Measurements from ENCODE around the gene RSAD2. TPM values are rescaled to one million over a fixed set of nuclear protein-coding genes. Genes with fewer than 3 reads are reported as not detected.

RSAD2 gene
- total and polyA plus RNA-seq, 4 donors, result 2.1 to 13.9 (median 4.8) TPM

DNA sequence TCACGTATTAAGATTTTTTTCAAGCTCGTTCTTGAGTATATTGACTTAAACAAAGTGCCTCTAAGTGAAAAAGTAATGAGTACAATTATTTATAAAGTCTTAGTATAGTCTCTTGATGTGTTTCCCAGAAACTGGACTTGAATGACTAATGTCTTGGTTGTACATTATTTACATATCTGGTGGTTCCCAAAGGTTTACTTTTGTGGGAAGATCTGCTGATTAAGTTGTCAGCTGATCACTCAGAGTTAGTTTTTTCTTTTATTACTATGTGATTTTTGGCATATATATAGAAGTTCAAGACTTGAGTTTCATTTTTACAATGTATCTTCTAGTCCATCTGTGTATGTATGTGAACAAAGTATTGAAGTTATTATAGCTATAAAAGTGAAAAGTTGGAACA is 69.1 kb downstream of the RSAD2 start:
- Histone ChIP-seq H3K36me3 (ENCODE audit: control insufficient read depth, insufficient read depth, low read length) (peaks cover 32% of the 10 kb centered on the region), H3K4me3 (ENCODE audit: low read depth, low read length) (no peak overlapping the region), H3K27me3 (ENCODE audit: control insufficient read depth, insufficient read depth, low read length) (no peaks in the 10 kb centered on the region), H3K9me3 (ENCODE audit: control insufficient read depth, insufficient read depth, low read length) (no peaks in the 10 kb centered on the region), H3K4me1 (ENCODE audit: control insufficient read depth, insufficient read depth, low read length) (no peaks in the 10 kb centered on the region), H3K27ac (ENCODE audit: low read depth, low read length) (no peak overlapping the region)
- DNase-seq (ENCODE audit: low read depth in 4 of 6, low spot score in 6 of 6), result no peak
- no CpG with 5 or more reads among the region's 2 CpGs for WGBS (ENCODE audit: insufficient coverage)

Other genes starting within 250 kb of the RSAD2 start
- 10 to 100 TPM in 1 of 2 donors, 1 to 10 TPM in 1; 7.3 to 15.3 TPM for gene CMPK2, start 11.9 kb upstream of the RSAD2 start, total RNA-seq
- gene CMPK2, start 11.9 kb upstream of the RSAD2 start, polyA plus RNA-seq (ENCODE audit: insufficient read length in 2 of 2), result 1 to 10 TPM; 6.6 to 7.5 TPM
- gene RNF144A, start 39.6 kb downstream of the RSAD2 start, total RNA-seq, result 10 to 100 TPM; 38.2 to 82.3 TPM
- gene RNF144A, start 39.6 kb downstream of the RSAD2 start, polyA plus RNA-seq (ENCODE audit: insufficient read length in 2 of 2), result 10 to 100 TPM; 71.1 to 94.0 TPM